ENCODE measurements around the gene SLC6A4. TPM values are rescaled to one million over a fixed set of nuclear protein-coding genes. Genes with fewer than 3 reads are reported as not detected.
A peak's percentile ranks its signal among the peaks of the same experiment; 100 is the strongest.
"Not testable (repeated sequence)": the region's sequence is repeated elsewhere in the genome, so short reads cannot be mapped to it uniquely, and the experiment has no call there.

The SLC6A4 gene
- polyA plus RNA-seq, 6 donors from 2014 or later = 0.10 to 0.16 (median 0.11) TPM; not detected in 3

DNA sequence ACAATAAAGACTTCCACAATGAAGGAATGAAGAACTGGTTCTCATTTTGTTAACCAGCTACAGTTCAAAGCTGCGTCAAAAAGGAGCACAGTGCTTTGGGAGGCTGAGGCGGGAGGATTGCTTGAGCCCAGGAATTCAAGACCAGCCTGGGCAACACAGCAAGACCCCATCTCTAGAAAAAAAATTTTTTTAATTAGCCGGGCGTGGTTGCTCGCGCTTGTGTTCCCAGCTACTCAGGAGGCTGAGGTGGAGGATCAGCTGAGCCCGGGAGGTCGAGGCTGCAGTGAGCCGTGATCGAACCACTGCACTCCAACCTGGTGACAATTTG is 764 bp upstream of the SLC6A4 start:
- Mint-ChIP-seq H3K9me3 (peaks cover 0 to 4% (median 0%) of the 10 kb centered on the region in 7 donors), H3K4me3 (peak overlapping the region in 7 of 8 donors; percentile 50 to 86 (median 75)), H3K27ac (peak overlapping the region in 1 of 6 donors; percentile 39), H3K4me1 (peaks cover 15 to 35% (median 25%) of the 10 kb centered on the region in 3 donors), H3K27me3 (peaks cover 67 to 90% (median 81%) of the 10 kb centered on the region in 3 donors), H3K36me3 (no peaks in the 10 kb centered on the region)
- no peak for DNase-seq
- no peak for ATAC-seq (ENCODE audit: low read depth in 2 of 2)

DNA sequence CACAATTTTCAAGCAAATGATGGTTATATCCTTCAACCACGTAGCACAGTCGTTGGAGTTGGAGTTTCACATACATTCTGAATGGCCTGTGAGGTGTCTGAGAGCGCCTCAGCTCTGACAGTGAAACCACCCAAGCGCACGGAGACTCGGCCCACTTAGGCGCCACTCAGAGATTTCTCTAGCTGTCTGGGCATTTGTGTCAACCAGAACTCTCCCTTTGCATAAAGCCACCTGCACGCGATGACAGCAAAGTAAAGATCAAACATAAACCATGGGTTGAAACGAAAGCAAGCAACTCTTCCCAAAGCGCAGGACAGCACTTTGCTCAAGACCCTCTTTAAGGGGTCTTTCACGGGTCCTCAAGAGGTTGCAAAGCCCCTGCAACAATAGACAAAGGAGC is 533 bp downstream of the SLC6A4 start:
- H3K4me1 Mint-ChIP-seq = peaks cover 19 to 43% (median 30%) of the 10 kb centered on the region in 3 donors
- no peak for DNase-seq
- H3K27me3 Mint-ChIP-seq = peaks cover 68 to 90% (median 85%) of the 10 kb centered on the region in 3 donors
- H3K4me3 Mint-ChIP-seq = peak overlapping the region; percentile 49 to 87 (median 72)
- H3K9me3 Mint-ChIP-seq = peaks cover 0 to 2% (median 0%) of the 10 kb centered on the region in 7 donors
- H3K36me3 Mint-ChIP-seq = no peaks in the 10 kb centered on the region
- ATAC-seq (ENCODE audit: low read depth in 2 of 2) = no peak
- peak overlapping the region in 1 of 6 donors; percentile 42 for H3K27ac Mint-ChIP-seq

DNA sequence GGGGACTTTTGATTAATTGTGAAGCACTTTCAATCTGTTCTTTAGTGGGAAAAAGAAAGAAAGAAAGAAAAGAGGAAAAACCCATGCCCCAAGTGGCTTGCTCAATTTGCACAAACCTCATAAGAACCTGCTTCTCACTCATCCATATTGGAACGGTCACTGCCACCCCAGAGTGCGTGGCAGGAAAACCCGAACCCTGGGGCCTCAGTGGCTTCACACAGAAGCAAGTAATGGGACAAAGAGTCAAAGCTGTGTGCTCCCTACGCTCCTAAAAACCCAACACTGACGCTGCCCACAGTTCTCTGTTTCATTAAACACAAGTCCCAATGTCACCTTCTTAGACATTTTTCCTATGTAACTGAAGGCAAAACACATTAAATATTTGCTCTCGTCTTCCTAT is 1.2 kb downstream of the SLC6A4 start:
- no peak for DNase-seq
- Mint-ChIP-seq H3K36me3 (no peaks in the 10 kb centered on the region), H3K9me3 (no peaks in the 10 kb centered on the region), H3K27me3 (peaks cover 62 to 83% (median 78%) of the 10 kb centered on the region in 3 donors), H3K4me3 (peak overlapping the region in 1 of 8 donors; percentile 66), H3K27ac (no peak overlapping the region), H3K4me1 (peaks cover 22 to 47% (median 30%) of the 10 kb centered on the region in 3 donors)
- ATAC-seq (ENCODE audit: low read depth in 2 of 2) = no peak

DNA sequence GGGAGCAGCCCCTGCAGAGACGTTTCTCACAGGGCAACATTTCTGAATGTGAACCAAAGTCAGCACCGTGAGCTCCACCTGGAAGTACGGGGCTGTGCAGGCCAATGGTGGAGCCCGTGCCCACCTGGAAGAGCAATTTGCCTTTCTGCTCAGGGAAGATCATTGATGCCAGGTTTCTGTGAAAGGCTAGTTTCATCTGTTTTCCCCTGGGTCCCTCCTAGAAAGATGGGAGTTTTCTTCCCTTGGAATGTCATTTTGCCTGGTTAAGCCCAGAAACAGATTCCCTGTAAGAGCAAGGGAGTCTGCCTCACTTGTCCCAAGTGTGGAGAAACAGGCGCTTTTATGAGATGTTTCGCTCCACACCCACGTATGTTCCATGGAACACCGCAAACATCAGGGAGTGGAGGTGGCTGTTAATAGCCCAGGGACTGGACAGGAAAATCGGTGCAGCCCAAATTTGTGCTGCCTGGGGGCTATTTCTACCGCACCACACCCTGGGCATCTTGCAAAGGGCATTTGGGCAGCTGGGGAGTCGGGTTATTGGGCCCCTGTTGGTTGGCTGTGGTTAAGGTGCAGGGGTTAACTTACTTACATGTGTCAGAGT is 2.6 kb downstream of the SLC6A4 start:
- no peaks in the 10 kb centered on the region for H3K36me3 Mint-ChIP-seq
- H3K27ac Mint-ChIP-seq = no peak overlapping the region
- no peak overlapping the region for H3K4me3 Mint-ChIP-seq
- no peak for ATAC-seq (ENCODE audit: low read depth in 2 of 2)
- peaks cover 18 to 37% (median 27%) of the 10 kb centered on the region in 3 donors for H3K4me1 Mint-ChIP-seq
- DNase-seq = no peak
- H3K27me3 Mint-ChIP-seq = peaks cover 56 to 79% (median 75%) of the 10 kb centered on the region in 3 donors
- no peaks in the 10 kb centered on the region for H3K9me3 Mint-ChIP-seq

DNA sequence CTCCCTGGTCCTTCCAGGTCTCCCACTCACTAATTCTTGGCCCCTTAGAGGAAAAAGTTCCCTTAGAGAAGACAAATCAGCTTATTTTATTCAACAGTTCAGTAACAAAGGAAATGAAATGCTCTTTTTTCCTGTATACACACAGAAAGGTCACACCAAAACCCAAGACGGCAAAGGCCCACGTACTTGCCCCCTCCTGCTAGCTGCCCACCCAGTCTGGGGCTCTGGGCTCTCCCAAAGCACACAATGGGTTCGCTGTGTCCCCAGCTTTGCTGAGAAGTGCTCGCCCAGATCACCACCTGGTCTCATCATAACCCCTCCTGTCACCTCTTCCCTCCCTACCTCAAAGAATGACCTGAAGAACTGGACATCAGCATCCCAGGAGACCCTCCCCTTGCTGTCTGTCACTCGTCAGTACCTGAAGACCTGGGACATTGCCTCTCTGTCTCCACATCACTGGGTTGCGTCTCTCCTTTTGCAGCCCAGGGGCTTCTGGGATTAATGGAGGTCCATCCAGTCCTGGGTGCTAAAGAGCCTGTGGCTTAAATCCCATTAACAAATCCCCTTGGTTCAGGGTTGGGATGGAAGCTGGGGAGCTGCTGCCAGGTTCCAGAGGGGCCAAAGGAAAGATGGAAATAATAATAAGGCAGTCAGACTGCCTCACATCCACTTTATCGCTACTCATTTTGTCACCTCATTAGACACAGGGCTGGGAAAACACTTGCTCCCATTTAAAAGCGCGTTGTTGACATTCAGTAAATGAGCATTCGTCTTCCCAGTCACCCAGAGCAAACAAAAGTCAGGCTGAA is 3.3 kb downstream of the SLC6A4 start:
- Mint-ChIP-seq H3K27ac (no peak overlapping the region), H3K36me3 (no peaks in the 10 kb centered on the region), H3K27me3 (peaks cover 52 to 72% (median 70%) of the 10 kb centered on the region in 3 donors), H3K4me1 (peaks cover 15 to 31% (median 21%) of the 10 kb centered on the region in 3 donors), H3K4me3 (peak overlapping the region in 1 of 8 donors; percentile 2), H3K9me3 (no peaks in the 10 kb centered on the region)
- ATAC-seq (ENCODE audit: low read depth in 2 of 2) (no peak), DNase-seq (no peak)

DNA sequence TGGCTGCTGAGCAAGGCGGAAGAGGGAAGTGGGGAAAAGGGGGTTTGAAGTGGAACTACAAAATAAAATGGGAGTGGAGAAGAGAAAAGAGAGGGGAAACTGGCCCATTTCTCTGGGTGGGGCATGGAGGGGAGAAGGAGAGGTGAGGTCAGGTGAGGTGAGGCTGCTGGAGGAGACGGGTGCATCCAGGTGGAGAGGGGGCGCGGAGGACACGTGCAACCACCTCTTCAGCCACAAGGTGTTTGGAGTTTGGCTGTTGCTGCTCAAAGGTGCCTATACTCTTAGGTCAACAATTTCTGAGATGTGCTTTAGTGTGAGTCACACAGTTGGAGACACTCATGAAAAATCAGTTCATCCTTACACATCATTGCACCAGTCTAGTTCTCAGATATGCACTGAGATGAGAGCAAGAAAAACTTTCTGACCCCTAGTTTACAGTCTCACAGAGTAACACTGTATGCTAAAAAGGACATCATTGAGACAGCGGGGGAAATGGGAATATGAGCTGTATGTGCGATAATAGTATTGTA is 4.8 kb downstream of the SLC6A4 start:
- Mint-ChIP-seq H3K4me1 (peaks cover 7 to 20% (median 11%) of the 10 kb centered on the region in 3 donors), H3K27ac (peak overlapping the region in 1 of 6 donors; percentile 63), H3K9me3 (no peaks in the 10 kb centered on the region), H3K36me3 (no peaks in the 10 kb centered on the region), H3K27me3 (peaks cover 44 to 62% (median 59%) of the 10 kb centered on the region in 3 donors), H3K4me3 (peak overlapping the region in 1 of 8 donors; percentile 29)
- no peak for ATAC-seq (ENCODE audit: low read depth in 2 of 2)
- no peak for DNase-seq

DNA sequence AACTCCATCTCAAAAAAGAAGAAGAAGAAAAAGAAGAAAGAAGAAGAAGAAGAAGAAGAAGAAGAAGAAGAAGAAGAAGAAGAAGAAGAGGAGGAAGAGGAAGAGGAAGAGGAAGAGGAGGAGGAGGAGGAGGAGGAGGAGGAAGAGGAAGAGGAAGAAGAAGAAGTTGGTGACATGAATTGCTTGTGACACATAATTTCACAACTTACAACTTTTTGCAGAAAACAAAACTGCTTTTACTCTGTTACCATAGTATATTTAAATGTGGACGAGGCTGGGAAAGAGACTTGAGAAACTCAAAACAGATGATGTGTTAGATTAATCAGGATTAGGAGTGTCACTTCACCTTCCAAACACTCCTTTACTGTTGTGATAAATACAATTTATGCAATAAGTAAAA is 5.5 kb downstream of the SLC6A4 start:
- DNase-seq; H3K9me3 Mint-ChIP-seq; H3K4me3 Mint-ChIP-seq; ATAC-seq (ENCODE audit: low read depth in 2 of 2); H3K36me3 Mint-ChIP-seq: not testable (repeated sequence)
- peak overlapping the region in 2 of 6 donors; percentile 61 to 88 for H3K27ac Mint-ChIP-seq
- H3K27me3 Mint-ChIP-seq = peaks cover 41 to 63% (median 63%) of the 10 kb centered on the region in 3 donors
- H3K4me1 Mint-ChIP-seq = peaks cover 7 to 15% (median 9%) of the 10 kb centered on the region in 3 donors

DNA sequence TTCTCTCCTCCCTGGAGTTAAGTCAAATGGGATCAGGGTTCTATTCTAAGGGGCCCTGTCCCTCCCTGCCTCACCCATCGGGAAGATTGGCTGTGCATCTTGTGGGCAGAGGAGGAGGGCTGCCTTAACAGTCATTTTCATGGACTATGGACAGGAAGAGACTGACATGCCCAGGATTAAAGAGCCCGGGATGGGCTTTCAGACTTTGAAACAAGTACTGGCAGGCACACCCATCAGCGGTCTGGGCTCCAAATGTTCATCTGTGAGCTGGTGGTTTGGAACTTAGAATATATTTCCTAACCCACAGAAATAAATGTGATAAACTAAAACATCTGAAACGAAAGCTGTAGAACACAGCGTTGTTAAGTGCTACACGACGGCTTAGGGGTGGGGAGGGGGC is 6.5 kb downstream of the SLC6A4 start:
- H3K27ac Mint-ChIP-seq = peak overlapping the region in 3 of 6 donors; percentile 48 to 66 (median 64)
- H3K27me3 Mint-ChIP-seq = peaks cover 31 to 55% (median 53%) of the 10 kb centered on the region in 3 donors
- H3K4me3 Mint-ChIP-seq = no peak overlapping the region
- peaks cover 5 to 11% (median 7%) of the 10 kb centered on the region in 3 donors for H3K4me1 Mint-ChIP-seq
- no peaks in the 10 kb centered on the region for H3K36me3 Mint-ChIP-seq
- no peak for ATAC-seq (ENCODE audit: low read depth in 2 of 2)
- no peak for DNase-seq
- H3K9me3 Mint-ChIP-seq = no peaks in the 10 kb centered on the region

DNA sequence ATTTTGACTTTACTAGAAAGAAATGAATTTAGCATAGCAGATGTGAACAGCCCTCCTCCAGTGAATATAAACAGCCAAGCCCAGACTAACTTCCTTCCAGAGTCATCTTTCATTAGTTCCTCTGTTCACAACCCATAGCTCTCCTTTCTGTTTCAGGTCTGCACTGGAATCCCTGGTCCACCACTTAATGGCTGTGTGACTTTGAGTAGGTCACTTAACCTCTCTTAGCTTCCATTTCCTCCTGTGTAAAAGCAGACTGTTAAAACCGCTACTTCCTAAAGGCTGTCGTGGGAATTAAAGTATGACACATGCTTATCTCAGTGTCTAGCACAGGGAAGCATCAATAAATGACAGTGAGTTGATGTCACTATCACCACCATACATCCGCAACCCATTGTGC is 7.5 kb downstream of the SLC6A4 start:
- DNase-seq (no peak), ATAC-seq (ENCODE audit: low read depth in 2 of 2) (no peak)
- Mint-ChIP-seq H3K4me1 (peaks cover 5 to 11% (median 7%) of the 10 kb centered on the region in 3 donors), H3K36me3 (no peaks in the 10 kb centered on the region), H3K4me3 (no peak overlapping the region), H3K27ac (no peak overlapping the region), H3K9me3 (no peaks in the 10 kb centered on the region), H3K27me3 (peaks cover 23 to 45% (median 43%) of the 10 kb centered on the region in 3 donors)

DNA sequence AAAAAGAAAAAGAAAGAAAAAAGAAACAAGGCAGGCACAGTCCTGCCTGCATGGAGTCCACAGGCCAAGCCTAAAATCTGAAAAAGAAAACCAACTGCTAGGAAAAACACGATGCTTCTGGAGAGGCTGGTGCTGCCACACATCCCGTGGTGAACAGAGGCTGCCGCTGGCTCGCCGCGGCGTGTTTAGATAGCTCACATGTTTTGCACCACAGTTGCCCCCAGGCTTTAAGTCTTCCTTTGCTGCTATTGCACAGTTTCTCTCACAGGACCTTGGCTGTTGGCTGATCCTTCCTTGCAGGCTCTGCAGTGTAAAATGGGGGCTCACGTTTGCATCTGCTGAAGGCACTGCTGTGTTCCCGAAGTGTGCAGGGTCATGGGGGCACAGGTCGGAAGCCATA is 8.6 kb downstream of the SLC6A4 start:
- Mint-ChIP-seq H3K9me3 (no peaks in the 10 kb centered on the region), H3K27ac (no peak overlapping the region), H3K4me1 (peaks cover 5 to 11% (median 7%) of the 10 kb centered on the region in 3 donors), H3K27me3 (peaks cover 12 to 35% (median 35%) of the 10 kb centered on the region in 3 donors), H3K36me3 (no peaks in the 10 kb centered on the region), H3K4me3 (no peak overlapping the region)
- ATAC-seq (ENCODE audit: low read depth in 2 of 2) (no peak), DNase-seq (no peak)

DNA sequence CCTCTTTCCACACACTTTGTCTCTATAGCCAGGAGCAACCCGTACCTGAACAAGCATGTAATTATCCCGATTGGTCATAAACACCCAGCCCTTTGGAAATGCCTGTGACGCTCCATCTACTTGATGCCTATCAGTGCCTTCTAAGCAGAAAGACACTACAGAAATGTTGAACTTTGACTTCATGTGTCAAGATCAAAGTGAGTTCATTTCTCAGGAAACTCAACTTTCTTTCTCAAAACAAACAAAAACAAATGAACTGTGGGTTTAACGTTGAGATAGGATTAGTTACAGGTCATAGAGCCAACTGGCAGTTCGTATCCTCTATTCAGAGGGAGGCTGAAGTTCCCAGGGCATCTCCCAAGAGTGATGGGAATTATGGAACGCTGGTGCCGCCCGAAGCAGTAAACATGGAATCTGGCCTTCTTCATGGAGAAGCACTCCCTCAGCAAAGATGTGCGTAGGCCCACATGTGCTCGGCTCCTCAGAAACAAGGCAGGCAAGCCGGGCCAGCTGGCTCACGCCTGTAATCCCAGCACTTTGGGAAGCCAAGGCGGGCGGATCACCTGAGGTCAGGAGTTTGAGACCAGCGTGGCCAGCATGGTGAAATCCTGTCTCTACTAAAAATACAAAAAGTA is 9.5 kb downstream of the SLC6A4 start:
- no peaks in the 10 kb centered on the region for H3K9me3 Mint-ChIP-seq
- H3K4me1 Mint-ChIP-seq = peaks cover 5 to 11% (median 7%) of the 10 kb centered on the region in 3 donors
- no peak overlapping the region for H3K4me3 Mint-ChIP-seq
- H3K27ac Mint-ChIP-seq = no peak overlapping the region
- ATAC-seq (ENCODE audit: low read depth in 2 of 2) (no peak), DNase-seq (no peak)
- H3K36me3 Mint-ChIP-seq = no peaks in the 10 kb centered on the region
- peaks cover 10 to 37% (median 37%) of the 10 kb centered on the region in 3 donors for H3K27me3 Mint-ChIP-seq

DNA sequence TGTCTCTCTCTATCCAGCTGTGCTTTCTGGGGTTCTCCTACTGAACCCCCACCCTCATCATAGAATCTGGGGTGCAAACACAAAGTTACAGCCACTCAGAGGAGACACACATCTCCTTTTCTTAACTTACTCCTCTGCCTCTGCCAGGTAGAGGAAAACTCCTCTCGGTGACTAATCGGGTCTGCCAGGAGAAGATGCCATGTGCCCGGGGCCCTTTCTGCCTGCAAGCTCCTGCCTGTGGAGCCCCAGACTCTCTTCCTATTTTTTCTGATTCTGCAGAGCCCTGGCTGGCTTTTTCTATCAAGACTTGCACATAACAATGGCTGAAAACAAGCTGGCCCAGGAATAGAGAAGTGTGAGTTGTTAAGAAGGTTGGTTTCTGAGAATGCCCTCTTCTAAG is 10.4 kb downstream of the SLC6A4 start:
- H3K27ac Mint-ChIP-seq = no peak overlapping the region
- H3K27me3 Mint-ChIP-seq = peaks cover 4 to 30% (median 30%) of the 10 kb centered on the region in 3 donors
- peaks cover 0 to 5% (median 4%) of the 10 kb centered on the region in 3 donors for H3K4me1 Mint-ChIP-seq
- no peaks in the 10 kb centered on the region for H3K36me3 Mint-ChIP-seq
- ATAC-seq (ENCODE audit: low read depth in 2 of 2) (no peak), DNase-seq (no peak)
- H3K4me3 Mint-ChIP-seq = no peak overlapping the region
- H3K9me3 Mint-ChIP-seq = no peaks in the 10 kb centered on the region

DNA sequence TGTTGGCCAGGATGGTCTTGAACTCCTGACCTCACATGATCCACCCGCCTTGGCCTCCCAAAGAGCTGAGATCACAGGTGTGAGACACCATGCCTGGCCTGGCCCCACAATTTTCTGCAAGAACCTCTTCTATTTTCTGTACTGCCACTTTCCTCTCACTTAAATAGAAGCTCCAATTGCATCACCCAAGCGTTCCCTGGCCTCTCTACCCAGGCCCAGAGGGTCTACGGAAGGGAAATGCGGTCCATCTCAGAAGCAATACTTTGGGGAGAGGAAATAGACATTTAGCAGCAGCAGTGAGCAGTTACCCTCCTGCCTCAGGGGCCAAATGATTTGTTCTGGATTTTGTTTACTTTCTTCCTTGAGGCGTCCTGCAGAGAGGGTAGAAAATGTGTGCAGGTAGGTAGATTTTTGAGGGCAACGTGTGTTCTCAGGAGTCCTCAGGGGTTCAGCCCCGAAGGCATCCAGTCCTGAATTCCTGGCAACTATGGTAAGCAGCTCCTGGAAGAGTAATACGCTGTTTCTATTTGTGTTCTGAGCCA is 11.0 kb downstream of the SLC6A4 start:
- peak overlapping the region in 1 of 6 donors; percentile 75 for H3K27ac Mint-ChIP-seq
- DNase-seq (no peak), ATAC-seq (ENCODE audit: low read depth in 2 of 2) (no peak)
- H3K4me1 Mint-ChIP-seq = no peaks in the 10 kb centered on the region
- peak overlapping the region in 1 of 8 donors; percentile 33 for H3K4me3 Mint-ChIP-seq
- peaks cover 4 to 29% (median 29%) of the 10 kb centered on the region in 3 donors for H3K27me3 Mint-ChIP-seq
- H3K36me3 Mint-ChIP-seq = no peaks in the 10 kb centered on the region
- H3K9me3 Mint-ChIP-seq = no peaks in the 10 kb centered on the region

Measured in naive B cell (primary cell).